ENCODE measurements around the gene BEND7. TPM values are rescaled to one million over a fixed set of nuclear protein-coding genes. Genes with fewer than 3 reads are reported as not detected.

The BEND7 gene
- total RNA-seq, 4 donors from 2014 or later: 14.7 to 27.4 (median 20.1) TPM

DNA sequence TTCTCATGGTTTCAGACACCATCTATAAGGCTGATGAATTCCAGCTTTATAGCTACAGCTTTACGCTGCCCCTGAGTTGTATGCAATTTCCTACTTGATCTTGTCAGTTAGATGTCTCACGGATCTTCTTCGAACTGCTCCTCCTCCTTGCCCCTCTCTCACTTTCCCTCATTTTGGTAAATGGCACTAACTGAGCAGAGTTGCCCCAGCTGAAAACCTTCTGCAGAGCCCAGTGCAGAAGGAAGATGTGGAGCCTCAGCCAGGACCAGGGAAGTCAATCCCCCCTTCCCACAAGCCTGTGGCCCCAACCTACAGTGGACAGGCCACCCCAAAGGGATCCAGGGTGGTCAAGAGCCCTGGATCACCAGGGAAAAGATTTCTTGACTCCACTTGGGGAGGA lies 131.8 kb downstream of the BEND7 start:
- intact Hi-C loops (cut with DNase I): no loop called here
- DNase-seq (ENCODE audit: extremely low spot score): no peak
- TF ChIP-seq EP300 (IDR thresholded peaks at IDR 0.05) (no peak), POLR2A (IDR thresholded peaks at IDR 0.05; ENCODE audit: low read depth) (no peak), POLR2AphosphoS5 (IDR thresholded peaks at IDR 0.05) (no peak)
- TF ChIP-seq, protein P1, sequence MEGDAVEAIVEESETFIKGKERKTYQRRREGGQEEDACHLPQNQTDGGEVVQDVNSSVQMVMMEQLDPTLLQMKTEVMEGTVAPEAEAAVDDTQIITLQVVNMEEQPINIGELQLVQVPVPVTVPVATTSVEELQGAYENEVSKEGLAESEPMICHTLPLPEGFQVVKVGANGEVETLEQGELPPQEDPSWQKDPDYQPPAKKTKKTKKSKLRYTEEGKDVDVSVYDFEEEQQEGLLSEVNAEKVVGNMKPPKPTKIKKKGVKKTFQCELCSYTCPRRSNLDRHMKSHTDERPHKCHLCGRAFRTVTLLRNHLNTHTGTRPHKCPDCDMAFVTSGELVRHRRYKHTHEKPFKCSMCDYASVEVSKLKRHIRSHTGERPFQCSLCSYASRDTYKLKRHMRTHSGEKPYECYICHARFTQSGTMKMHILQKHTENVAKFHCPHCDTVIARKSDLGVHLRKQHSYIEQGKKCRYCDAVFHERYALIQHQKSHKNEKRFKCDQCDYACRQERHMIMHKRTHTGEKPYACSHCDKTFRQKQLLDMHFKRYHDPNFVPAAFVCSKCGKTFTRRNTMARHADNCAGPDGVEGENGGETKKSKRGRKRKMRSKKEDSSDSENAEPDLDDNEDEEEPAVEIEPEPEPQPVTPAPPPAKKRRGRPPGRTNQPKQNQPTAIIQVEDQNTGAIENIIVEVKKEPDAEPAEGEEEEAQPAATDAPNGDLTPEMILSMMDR (IDR thresholded peaks at IDR 0.05): no peak
- Histone ChIP-seq H3K4me1 (no peaks in the 10 kb centered on the region), H3K36me3 (no peaks in the 10 kb centered on the region), H3K27me3 (no peaks in the 10 kb centered on the region), H3K27ac (replicated peaks in 1 of 4) (no peak overlapping the region), H3K4me3 (no peak overlapping the region), H3K9me3 (peaks cover 0 to 4% (median 3%) of the 10 kb centered on the region in 4 donors)
- WGBS: 97% methylated on average over 3 of the region's 3 CpGs

DNA sequence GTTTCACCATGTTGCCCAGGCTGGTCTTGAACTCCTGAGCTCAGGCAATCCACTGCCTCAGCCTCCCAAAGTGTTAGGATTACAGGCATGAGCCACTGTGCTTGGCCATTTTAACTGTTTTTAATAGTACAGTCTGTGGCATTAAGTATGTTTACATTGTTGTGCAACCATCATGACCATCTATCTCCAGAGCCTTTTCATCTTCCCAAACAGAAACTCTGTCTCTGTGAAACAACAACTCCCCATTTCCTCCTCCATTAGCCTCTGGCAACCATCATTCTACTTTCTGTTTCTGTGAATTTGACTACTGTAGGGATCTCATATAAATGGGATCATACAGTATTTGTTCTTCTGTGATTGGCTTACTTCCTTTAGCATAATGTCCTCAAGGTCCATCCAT lies 132.4 kb downstream of the BEND7 start:
- H3K36me3 ChIP-seq: no peaks in the 10 kb centered on the region
- H3K27me3 ChIP-seq: no peaks in the 10 kb centered on the region
- TF ChIP-seq POLR2AphosphoS5 (IDR thresholded peaks at IDR 0.05): no peak
- TF ChIP-seq POLR2A (IDR thresholded peaks at IDR 0.05; ENCODE audit: low read depth): no peak
- TF ChIP-seq EP300 (IDR thresholded peaks at IDR 0.05): no peak
- TF ChIP-seq, protein P1 (IDR thresholded peaks at IDR 0.05): no peak
- H3K4me1 ChIP-seq: no peaks in the 10 kb centered on the region
- no peak for DNase-seq (ENCODE audit: extremely low spot score)
- H3K9me3 ChIP-seq: peaks cover 0 to 4% (median 3%) of the 10 kb centered on the region in 4 donors
- intact Hi-C loops (cut with DNase I): no loop called here
- no peak overlapping the region for H3K27ac ChIP-seq (replicated peaks in 1 of 4)
- H3K4me3 ChIP-seq: no peak overlapping the region

DNA sequence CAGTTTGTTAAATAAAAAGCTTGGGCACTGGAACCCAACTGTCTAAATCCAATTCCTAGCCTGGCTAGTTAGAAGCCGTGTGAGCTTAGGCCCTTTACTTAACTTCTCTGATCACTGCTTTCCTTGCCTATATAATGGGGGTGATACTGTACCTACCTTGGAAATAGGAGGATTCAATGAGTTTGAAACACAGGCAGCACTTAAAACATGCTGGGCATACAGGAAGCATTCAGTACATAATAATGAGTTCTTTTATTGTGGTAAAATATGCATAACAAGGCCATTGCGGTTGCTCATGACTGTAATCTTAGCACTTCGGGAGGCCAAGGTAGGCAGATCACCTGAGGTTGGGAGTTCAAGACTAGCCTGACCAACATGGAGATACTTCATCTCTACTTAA lies 133.3 kb downstream of the BEND7 start:
- Histone ChIP-seq H3K27ac (replicated peaks in 1 of 4) (no peak overlapping the region), H3K4me3 (no peak overlapping the region), H3K36me3 (no peaks in the 10 kb centered on the region), H3K9me3 (peaks cover 0 to 4% (median 3%) of the 10 kb centered on the region in 4 donors), H3K27me3 (no peaks in the 10 kb centered on the region), H3K4me1 (no peaks in the 10 kb centered on the region)
- TF ChIP-seq POLR2AphosphoS5 (IDR thresholded peaks at IDR 0.05) (no peak), EP300 (IDR thresholded peaks at IDR 0.05) (no peak), POLR2A (IDR thresholded peaks at IDR 0.05; ENCODE audit: low read depth) (no peak)
- TF ChIP-seq, protein P1 (IDR thresholded peaks at IDR 0.05): no peak
- no peak for DNase-seq (ENCODE audit: extremely low spot score)
- 90% methylated on average over 3 of the region's 3 CpGs for WGBS
- intact Hi-C loops (cut with DNase I): no loop called here

DNA sequence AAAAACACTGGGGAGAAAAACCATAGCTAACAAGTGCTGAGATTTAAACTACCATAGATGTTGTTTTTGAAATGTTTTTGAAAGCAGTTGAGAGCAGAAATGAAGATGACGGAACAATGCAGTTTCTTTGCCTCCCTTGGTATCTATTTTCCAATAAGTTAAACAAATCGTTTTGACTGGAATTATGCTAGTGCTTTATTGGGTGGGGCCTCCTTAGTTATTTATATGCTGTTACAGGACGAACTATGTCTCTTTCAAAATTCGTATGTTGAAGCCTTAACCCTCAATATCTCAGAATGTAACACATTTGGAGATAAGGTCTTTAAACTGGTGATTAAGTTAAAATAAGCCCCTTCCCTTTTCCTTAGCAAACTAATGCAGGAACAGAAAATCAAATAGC lies 135.2 kb downstream of the BEND7 start:
- DNase-seq (ENCODE audit: extremely low spot score): no peak
- no peaks in the 10 kb centered on the region for H3K9me3 ChIP-seq
- 57% methylated on average over 4 of the region's 4 CpGs for WGBS
- no peaks in the 10 kb centered on the region for H3K4me1 ChIP-seq
- no peak overlapping the region for H3K4me3 ChIP-seq
- no peak overlapping the region for H3K27ac ChIP-seq (replicated peaks in 1 of 4)
- H3K27me3 ChIP-seq: no peaks in the 10 kb centered on the region
- H3K36me3 ChIP-seq: no peaks in the 10 kb centered on the region
- TF ChIP-seq POLR2AphosphoS5 (IDR thresholded peaks at IDR 0.05): no peak
- TF ChIP-seq, protein P1 (IDR thresholded peaks at IDR 0.05): no peak
- no peak for TF ChIP-seq EP300 (IDR thresholded peaks at IDR 0.05)
- no peak for TF ChIP-seq POLR2A (IDR thresholded peaks at IDR 0.05; ENCODE audit: low read depth)
- intact Hi-C loops (cut with DNase I): no loop called here

DNA sequence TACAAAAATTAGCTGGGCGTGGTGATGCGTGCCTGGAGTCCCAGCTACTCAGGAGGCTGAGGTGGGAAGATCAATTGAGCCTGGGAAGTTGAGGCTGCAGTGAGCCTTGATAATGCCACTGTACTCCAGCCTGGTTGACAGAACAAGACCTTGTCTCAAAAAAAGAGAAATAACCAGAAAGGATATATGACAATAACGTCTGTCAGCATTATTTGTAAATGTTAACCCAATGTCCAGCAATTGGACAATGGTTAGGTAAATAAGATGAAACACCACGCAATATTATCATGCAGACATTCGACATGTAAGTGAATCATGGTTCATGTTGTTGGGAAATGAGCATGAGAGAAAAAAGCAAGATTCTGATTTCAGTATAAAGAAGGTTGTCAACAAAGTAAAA lies 136.1 kb downstream of the BEND7 start:
- Histone ChIP-seq H3K27me3 (no peaks in the 10 kb centered on the region), H3K4me1 (no peaks in the 10 kb centered on the region), H3K27ac (replicated peaks in 1 of 4) (no peak overlapping the region), H3K9me3 (no peaks in the 10 kb centered on the region), H3K4me3 (no peak overlapping the region), H3K36me3 (no peaks in the 10 kb centered on the region)
- WGBS: 91% methylated on average over 5 of the region's 5 CpGs
- no peak for DNase-seq (ENCODE audit: extremely low spot score)
- TF ChIP-seq, protein P1 (IDR thresholded peaks at IDR 0.05): no peak
- TF ChIP-seq POLR2AphosphoS5 (IDR thresholded peaks at IDR 0.05) (no peak), POLR2A (IDR thresholded peaks at IDR 0.05; ENCODE audit: low read depth) (no peak), EP300 (IDR thresholded peaks at IDR 0.05) (no peak)
- intact Hi-C loops (cut with DNase I): no loop called here
